GM18951 (cell line): ENCODE data around the gene CAMKMT.

Experiments
- POLR2A ChIP-seq: IDR thresholded peaks from 4 replicates; pipeline ENCODE4 v1.6.1; 2011; ENCODE audit warnings: mild to moderate bottlenecking; ENCODE audit not compliant: insufficient read length, insufficient read depth; ENCODE audit errors: extremely low read depth
- in situ Hi-C: fragments of 300-500 bp; cut with MboI; formaldehyde crosslinking; loops from one replicate; pipeline ENCODE4 v1.12.0; 2022; ENCODE audit warnings: low sequenced_read_pairs, mixed read lengths, inconsistent platforms; ENCODE audit not compliant: unreplicated experiment

CAMKMT gene

GRCh38 chr2:44361330-44362206 lies at the start of gene CAMKMT, which contains the start of gene PREPL:
CAMKMT (plus strand) TSS chr2:44361947.
PREPL (minus strand) TSS chr2:44361494; CDS start chr2:44346342, 15,152 bp downstream.
- peak; percentile 94 for TF ChIP-seq POLR2A
- in situ Hi-C loops: no loop called here

GRCh38 chr2:44314362-44314761 lies 47.4 kb upstream of the CAMKMT start:
- TF ChIP-seq POLR2A: no peak
- in situ Hi-C loops: no loop called here

GRCh38 chr2:44315945-44316344 lies 45.8 kb upstream of the CAMKMT start:
- no peak for TF ChIP-seq POLR2A
- in situ Hi-C loops: no loop called here

DNA sequence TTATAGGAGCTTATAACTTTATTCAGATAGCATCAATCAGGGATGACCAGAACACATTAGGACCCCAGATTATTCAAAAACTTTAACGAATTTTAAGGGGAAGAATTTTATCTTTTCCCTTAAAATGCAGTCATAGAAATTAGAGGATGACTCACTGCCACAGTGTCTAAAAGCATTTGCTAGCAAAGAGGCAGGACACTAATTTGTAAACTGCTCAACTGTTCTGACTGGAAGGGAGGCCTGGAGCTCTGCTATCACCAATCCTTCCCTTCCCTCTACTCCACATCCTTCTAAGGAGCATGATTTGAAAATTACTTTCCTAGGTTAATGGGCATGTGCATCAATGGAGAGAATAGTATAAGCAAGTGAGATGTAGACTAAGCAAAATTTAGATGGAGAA lies 40.9 kb upstream of the CAMKMT start:
- no peak for TF ChIP-seq POLR2A
- in situ Hi-C loops: no loop called here

DNA sequence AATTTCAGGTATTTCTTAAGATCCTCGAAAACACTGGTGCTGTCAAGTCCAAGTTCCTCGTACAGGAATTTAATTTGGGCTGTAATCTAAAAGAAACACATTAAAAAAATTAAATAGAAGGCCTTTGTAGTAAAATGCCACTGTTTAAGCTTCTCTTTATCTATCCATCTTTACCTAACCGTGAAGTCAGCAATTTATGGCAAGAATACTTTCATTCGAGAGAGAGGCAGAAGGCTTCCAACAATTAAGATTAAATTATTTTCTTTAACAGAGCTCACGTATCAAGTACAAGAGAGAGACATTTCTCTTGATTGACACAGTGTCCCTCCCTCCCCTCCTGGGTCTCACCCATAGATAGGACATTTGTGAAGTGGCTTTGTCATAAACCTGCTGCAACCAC lies 40.4 kb upstream of the CAMKMT start:
- in situ Hi-C loops: no loop called here
- no peak for TF ChIP-seq POLR2A

- TF ChIP-seq POLR2A: no peak
- in situ Hi-C loops: no loop called here
Observed at GRCh38 chr2:44324971-44325426, 36.7 kb upstream of the CAMKMT start.

DNA sequence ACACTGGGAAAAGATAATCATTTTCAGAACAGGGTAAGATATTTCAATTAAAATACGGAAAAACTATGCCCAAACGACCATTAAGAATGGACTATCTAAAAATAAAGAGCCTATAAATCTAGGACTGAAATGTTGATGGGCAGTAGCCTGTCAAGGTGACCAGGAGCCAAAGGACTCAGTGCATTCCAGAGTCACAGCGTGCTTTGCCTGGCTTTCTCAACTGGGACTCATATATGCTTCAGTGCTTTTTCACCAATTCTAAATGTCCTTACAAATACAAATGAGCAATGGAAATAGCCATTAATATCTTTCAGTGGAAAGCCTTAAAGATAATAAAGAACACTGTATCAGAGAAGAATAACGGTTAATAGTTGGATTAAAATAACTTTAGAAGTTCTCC lies 35.9 kb upstream of the CAMKMT start:
- no peak for TF ChIP-seq POLR2A
- in situ Hi-C loops: no loop called here

- in situ Hi-C loops: no loop called here
- TF ChIP-seq POLR2A: no peak
Observed at GRCh38 chr2:44326548-44327264, 35.0 kb upstream of the CAMKMT start.

DNA sequence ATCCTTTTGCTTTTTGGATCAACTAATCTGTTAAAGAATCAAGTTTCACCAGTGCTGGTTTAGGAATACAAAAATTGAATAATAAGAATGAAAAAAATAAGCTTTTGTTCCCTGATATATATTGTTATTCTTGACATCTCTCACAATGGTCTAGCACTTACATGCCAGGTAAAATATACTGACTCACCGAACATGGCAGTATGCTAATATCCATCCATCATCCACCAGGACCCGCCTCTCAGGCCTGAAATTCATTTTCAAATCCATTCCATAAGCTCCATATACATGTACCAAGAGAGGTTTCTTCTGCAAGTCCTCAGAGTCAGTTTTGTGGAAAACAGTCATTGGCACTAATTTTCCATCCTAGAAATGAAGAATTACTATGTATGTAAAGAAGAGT lies 33.0 kb upstream of the CAMKMT start:
- in situ Hi-C loops: no loop called here
- no peak for TF ChIP-seq POLR2A

- no peak for TF ChIP-seq POLR2A
- in situ Hi-C loops: no loop called here
Observed at GRCh38 chr2:44329343-44329742, 32.4 kb upstream of the CAMKMT start.

DNA sequence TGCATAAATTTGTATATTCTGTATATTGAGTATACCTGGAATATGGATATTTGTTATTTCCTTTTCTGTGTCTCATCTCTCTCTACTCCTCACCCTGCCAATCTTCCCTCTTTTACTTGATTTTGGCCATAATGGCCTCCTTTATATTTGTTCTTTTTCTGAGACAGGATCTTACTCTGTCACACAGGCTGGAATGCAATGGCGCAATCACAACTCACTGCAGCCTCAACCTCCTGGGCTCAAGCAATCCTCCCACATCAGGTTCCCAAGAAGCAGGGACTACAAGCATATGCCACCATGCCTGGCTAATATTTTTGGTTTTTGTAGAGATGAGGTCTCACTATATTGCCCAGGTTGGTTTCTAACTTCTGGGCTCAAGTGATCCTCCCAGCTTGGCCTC lies 30.9 kb upstream of the CAMKMT start:
- in situ Hi-C loops: no loop called here
- no peak for TF ChIP-seq POLR2A

DNA sequence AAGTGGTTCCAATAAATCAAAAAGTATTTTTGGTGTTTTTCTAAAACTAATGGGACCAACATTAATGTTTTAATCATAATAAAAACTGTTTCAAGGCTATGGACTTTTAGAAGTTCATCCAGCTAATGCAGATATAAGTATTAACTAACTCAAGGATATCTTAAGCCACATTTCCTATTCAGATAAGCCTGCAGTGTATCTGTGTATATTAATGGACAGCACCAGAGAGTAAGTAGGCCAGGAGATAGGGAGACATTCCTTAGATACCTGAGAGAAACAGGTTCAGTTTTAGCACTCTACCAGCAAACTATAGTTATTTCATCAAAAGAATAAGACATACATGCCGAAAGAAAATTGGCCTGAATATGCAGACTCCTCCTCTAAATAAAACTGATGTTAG lies 27.8 kb upstream of the CAMKMT start:
- in situ Hi-C loops: no loop called here
- no peak for TF ChIP-seq POLR2A

- no peak for TF ChIP-seq POLR2A
- in situ Hi-C loops: no loop called here
Observed at GRCh38 chr2:44335806-44336538, 25.8 kb upstream of the CAMKMT start.

GRCh38 chr2:44342854-44343253 lies 18.9 kb upstream of the CAMKMT start:
- in situ Hi-C loops: no loop called here
- TF ChIP-seq POLR2A: no peak

DNA sequence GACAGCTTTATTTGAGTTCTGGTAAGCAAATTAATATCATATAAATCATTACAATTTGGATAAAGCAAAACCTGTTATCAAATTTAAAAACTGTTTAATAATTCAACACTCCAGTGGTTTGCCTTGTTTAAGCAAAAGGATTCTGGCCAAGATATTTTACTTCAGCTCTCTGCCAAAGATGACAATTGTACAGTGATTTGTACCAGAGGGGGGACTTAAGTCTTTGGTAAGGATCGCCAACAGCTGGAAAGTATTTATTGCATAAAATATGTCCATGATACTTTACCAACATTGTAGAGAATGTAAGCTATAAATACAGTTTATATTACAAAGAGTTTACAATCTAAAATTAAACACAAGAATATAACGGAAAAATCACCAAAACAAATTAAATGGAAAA lies 14.2 kb upstream of the CAMKMT start:
- no peak for TF ChIP-seq POLR2A
- in situ Hi-C loops: no loop called here
